DND-41 (cell line): Measurements from ENCODE around the gene CTXND1.

Source experiments
- EZH2 ChIP-seq: IDR thresholded peaks from 3 replicates; pipeline ENCODE4 v1.6.1; 2012; ENCODE audit warnings: borderline replicate concordance, low read depth, mild to moderate bottlenecking, moderate library complexity, low read length, inconsistent platforms; ENCODE audit not compliant: severe bottlenecking
- TF ChIP-seq, protein P1 (sequence below): IDR thresholded peaks from 2 replicates; pipeline ENCODE4 v1.5.1; 2012; ENCODE audit warnings: borderline replicate concordance, low read length, moderate library complexity, mild to moderate bottlenecking; ENCODE audit not compliant: poor library complexity, severe bottlenecking; ENCODE audit errors: extremely low read depth

DNA sequence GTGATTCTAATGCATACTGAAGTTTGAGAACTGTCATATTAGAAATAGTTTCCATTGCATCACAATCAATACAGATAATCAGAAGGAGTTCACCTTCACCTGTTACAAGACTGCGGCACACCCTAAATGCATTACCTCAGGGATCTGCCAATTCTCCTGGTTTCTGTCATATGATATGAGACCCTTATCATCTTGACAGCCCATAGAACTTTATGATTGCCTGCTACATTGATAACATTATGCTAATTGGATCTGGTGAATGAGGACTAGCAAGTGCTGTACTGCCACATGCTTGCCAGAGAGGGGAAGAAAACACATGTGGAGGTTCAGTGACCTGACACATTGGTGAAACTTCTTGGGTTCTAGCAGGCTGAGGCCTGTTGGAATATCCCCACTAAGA is 57.8 kb downstream of the CTXND1 start:
- TF ChIP-seq, protein P1, sequence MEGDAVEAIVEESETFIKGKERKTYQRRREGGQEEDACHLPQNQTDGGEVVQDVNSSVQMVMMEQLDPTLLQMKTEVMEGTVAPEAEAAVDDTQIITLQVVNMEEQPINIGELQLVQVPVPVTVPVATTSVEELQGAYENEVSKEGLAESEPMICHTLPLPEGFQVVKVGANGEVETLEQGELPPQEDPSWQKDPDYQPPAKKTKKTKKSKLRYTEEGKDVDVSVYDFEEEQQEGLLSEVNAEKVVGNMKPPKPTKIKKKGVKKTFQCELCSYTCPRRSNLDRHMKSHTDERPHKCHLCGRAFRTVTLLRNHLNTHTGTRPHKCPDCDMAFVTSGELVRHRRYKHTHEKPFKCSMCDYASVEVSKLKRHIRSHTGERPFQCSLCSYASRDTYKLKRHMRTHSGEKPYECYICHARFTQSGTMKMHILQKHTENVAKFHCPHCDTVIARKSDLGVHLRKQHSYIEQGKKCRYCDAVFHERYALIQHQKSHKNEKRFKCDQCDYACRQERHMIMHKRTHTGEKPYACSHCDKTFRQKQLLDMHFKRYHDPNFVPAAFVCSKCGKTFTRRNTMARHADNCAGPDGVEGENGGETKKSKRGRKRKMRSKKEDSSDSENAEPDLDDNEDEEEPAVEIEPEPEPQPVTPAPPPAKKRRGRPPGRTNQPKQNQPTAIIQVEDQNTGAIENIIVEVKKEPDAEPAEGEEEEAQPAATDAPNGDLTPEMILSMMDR, result no peak
- TF ChIP-seq EZH2, result no peak
